ENCODE data around the gene SLC22A14. TPM values are rescaled to one million over a fixed set of nuclear protein-coding genes. Genes with fewer than 3 reads are reported as not detected.

The SLC22A14 gene
- total RNA-seq, 1 donor, result not detected

DNA sequence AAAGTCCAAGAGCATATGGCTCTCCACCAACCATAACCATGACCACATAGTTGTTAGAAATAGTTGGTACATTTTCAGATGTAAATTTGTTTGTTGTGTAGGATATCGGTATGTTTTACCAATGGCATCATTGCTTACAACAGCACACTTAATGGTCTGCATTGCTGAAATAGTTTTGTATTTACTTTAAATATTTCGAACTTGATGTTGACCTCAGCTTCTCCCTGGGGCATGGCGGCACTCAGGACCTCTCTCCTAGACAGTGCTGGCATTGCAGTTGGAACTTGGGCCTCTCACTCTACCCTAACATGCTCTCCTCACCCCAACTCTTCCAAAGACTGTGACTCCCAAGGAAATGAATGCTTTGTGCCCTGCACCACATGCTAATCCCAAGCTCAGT lies 11.5 kb upstream of the SLC22A14 start:
- no peak overlapping the region for H3K4me3 ChIP-seq (ENCODE audit: low read depth, low read length)
- DNase-seq (ENCODE audit: low read depth), result no peak
- TF ChIP-seq, protein P1, sequence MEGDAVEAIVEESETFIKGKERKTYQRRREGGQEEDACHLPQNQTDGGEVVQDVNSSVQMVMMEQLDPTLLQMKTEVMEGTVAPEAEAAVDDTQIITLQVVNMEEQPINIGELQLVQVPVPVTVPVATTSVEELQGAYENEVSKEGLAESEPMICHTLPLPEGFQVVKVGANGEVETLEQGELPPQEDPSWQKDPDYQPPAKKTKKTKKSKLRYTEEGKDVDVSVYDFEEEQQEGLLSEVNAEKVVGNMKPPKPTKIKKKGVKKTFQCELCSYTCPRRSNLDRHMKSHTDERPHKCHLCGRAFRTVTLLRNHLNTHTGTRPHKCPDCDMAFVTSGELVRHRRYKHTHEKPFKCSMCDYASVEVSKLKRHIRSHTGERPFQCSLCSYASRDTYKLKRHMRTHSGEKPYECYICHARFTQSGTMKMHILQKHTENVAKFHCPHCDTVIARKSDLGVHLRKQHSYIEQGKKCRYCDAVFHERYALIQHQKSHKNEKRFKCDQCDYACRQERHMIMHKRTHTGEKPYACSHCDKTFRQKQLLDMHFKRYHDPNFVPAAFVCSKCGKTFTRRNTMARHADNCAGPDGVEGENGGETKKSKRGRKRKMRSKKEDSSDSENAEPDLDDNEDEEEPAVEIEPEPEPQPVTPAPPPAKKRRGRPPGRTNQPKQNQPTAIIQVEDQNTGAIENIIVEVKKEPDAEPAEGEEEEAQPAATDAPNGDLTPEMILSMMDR (IDR thresholded peaks at IDR 0.05; ENCODE audit: insufficient read depth, low read length), result no peak

DNA sequence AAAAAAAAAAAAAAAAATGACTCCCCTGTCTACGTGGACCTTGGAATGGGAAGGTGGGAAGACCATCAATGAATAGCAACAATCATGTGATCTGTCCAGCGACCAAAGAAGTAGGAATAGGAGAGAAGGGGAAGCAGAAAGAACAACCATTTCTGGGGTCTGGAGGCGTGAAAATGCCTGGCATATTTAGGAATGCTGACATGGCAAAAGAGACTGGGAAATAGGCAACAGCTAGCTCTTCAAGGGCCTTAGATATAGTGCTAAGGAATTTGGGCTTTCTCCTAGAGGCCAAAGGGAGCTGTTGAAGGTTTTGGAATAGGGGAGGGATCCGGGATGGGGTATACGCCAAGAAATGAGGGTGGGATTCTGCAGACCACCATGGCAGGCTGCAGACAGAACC lies 10.5 kb upstream of the SLC22A14 start:
- no peak overlapping the region for H3K4me3 ChIP-seq (ENCODE audit: low read depth, low read length)
- no peak for DNase-seq (ENCODE audit: low read depth)
- TF ChIP-seq, protein P1 (IDR thresholded peaks at IDR 0.05; ENCODE audit: insufficient read depth, low read length), result no peak

DNA sequence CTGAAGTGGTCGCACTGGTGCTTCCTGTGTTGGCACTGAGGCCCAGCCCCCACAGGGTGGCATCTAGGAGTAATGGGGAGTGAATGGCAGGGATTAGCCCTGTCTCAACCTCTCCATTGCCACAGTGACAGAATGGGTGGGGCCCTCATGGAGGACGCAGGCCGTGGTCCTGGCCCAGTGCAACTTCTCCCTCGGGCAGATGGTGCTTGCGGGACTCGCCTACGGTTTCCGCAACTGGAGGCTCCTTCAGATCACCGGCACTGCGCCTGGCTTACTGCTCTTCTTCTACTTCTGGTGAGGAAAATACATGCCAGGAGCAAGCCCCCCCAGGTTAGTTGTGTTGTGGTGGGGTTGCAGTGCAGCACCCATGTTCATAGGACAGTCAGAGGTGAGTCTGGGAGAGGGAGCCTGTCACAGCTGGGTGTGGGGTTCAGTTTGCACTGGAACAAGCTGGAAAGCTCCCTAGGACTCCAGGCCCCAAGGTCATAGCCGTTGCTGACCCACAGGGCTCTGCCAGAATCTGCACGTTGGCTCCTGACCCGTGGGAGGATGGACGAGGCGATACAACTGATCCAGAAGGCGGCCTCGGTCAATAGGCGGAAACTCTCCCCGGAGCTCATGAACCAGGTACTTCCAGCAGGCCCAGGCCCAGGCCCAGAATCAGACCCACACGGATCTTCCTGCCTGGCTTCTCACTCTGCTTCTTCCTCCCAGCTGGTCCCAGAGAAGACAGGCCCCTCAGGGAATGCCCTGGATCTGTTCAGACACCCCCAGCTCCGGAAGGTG lies 7.0 kb upstream of the SLC22A14 start:
- no peak for DNase-seq (ENCODE audit: low read depth)
- H3K4me3 ChIP-seq (ENCODE audit: low read depth, low read length), result no peak overlapping the region
- TF ChIP-seq, protein P1 (IDR thresholded peaks at IDR 0.05; ENCODE audit: insufficient read depth, low read length), result no peak

DNA sequence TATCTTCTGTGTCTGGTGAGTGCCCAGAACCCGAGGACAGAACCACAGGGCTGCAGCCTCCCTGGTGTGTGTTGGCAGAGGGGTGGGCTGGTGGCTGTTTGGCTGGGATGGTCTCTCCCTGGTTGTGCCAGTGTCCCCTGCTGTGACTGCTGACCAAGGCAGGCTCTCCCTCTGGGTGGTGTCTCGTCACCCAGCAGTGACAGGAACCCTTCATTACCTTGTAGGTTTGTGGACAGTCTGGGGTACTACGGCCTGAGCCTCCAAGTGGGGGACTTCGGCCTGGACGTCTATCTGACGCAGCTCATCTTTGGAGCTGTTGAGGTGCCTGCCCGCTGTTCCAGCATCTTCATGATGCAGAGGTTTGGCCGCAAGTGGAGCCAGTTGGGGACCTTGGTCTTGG lies 6.4 kb upstream of the SLC22A14 start:
- TF ChIP-seq, protein P1 (IDR thresholded peaks at IDR 0.05; ENCODE audit: insufficient read depth, low read length), result no peak
- H3K4me3 ChIP-seq (ENCODE audit: low read depth, low read length), result no peak overlapping the region
- no peak for DNase-seq (ENCODE audit: low read depth)

DNA sequence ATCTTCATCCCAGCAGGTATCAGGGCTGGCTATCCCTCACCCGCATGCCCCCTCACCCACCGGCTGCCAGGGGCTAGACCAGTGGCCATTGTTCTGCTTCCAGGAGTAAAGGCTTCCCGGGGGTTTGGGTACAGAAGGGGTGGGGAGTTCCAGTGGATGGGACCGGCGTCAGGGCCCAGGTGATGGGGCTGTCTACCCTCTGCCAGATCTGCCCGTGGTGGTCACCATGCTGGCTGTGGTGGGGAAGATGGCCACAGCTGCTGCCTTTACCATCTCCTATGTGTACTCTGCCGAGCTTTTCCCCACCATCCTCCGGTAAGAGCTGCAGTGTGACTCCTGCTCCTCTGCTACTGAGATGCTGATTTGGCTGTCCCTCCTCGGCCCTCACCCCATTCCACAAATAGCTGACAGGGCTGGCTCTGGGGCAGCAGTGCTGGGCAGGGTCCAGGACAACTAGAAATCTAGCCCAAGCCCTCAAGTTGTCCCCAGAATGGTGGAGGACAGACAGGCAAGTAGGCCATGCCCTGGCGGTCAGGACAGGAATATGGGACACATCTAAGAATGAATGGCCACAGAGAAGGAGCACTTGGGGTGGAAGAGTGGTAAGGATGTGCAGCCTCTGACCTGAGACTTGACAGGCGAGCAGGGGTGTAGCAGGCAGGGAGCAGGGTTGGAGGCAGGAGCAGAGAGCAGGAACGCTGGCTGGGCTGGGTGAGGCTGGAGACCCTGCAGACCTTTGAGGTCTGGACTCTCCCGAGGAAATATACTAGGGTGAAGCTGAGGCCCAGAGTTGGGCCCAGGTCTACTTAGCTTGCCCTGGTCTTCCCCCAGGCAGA lies 5.8 kb upstream of the SLC22A14 start:
- no peak overlapping the region for H3K4me3 ChIP-seq (ENCODE audit: low read depth, low read length)
- DNase-seq (ENCODE audit: low read depth), result no peak
- TF ChIP-seq, protein P1 (IDR thresholded peaks at IDR 0.05; ENCODE audit: insufficient read depth, low read length), result no peak

DNA sequence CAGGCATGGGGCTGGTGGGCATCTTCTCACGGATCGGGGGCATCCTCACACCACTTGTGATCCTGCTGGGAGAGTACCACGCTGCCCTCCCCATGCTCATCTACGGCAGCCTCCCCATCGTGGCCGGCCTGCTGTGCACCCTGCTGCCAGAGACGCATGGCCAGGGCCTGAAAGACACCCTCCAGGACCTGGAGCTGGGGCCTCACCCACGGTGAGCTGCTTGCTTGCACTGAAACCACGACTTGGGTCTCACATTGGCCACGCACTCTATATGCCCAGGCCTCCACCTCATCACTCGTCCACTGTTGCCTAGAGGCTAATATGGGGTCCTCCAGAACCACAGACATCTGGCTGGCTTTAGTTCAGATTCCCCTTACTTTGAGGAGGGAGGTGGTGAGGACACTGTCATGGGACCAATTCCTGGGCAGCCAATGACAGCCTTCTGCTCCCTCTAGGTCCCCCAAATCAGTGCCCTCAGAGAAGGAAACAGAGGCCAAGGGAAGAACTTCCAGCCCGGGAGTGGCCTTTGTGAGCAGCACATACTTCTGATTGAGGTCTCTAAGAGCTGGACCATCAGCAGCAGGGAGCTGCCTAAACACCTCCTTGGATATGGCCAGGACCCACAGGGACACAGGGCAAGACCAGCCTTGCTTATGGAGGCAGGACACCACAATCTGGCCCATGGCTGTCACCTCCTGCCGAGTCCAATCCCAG lies 5.0 kb upstream of the SLC22A14 start:
- no peak for DNase-seq (ENCODE audit: low read depth)
- no peak overlapping the region for H3K4me3 ChIP-seq (ENCODE audit: low read depth, low read length)
- TF ChIP-seq, protein P1 (IDR thresholded peaks at IDR 0.05; ENCODE audit: insufficient read depth, low read length), result no peak

All from fibroblast of the aortic adventitia (primary cell).